SK-N-SH treated with all-trans-retinoic acid at 6 μM for 48 hours (cell line): Measurements from ENCODE around the gene INSIG2.

ENCODE experiments used
- ATAC-seq: fragments of 200-7000 bp; cut with Tn5 transposase; 3 replicates; pipeline ENCODE4 v1.9.1; 2020; ENCODE audit warnings: mild to moderate bottlenecking, moderate library complexity
- ARNTL ChIP-seq: fragments of 450-650 bp; formaldehyde crosslinking; IDR thresholded peaks from 2 replicates; pipeline ENCODE4 v1.5.0; 2020; ENCODE audit warnings: low read depth, mild to moderate bottlenecking, moderate library complexity, borderline replicate concordance
- BACH2 ChIP-seq: fragments of 250-450 bp; sonication (Bioruptor Pico); IDR thresholded peaks from 2 replicates; pipeline ENCODE4 v1.9.0; 2021; ENCODE audit warnings: mild to moderate bottlenecking, borderline replicate concordance
- CREB5 ChIP-seq: fragments of 250-450 bp; sonication (Bioruptor Pico); IDR thresholded peaks from 2 replicates; pipeline ENCODE4 v1.5.1; 2020; ENCODE audit warnings: low read depth, mild to moderate bottlenecking, moderate library complexity
- CSDC2 ChIP-seq: fragments of 250-450 bp; sonication (Bioruptor Pico); IDR thresholded peaks from 2 replicates; pipeline ENCODE4 v1.5.0; 2020; ENCODE audit warnings: mild to moderate bottlenecking, moderate library complexity
- CSRNP3 ChIP-seq: fragments of 250-450 bp; sonication (Bioruptor Pico); IDR thresholded peaks from 2 replicates; pipeline ENCODE4 v1.5.1; 2021; ENCODE audit warnings: mild to moderate bottlenecking, moderate library complexity
- GLIS3 ChIP-seq: fragments of 250-450 bp; sonication (Bioruptor Pico); IDR thresholded peaks from 2 replicates; pipeline ENCODE4 v1.5.0; 2020; ENCODE audit warnings: mild to moderate bottlenecking, moderate library complexity
- ISL1 ChIP-seq: fragments of 250-450 bp; sonication (Bioruptor Pico); IDR thresholded peaks from 2 replicates; pipeline ENCODE4 v2.1.2; 2022; ENCODE audit warnings: mild to moderate bottlenecking, moderate library complexity
- OSR1 ChIP-seq: fragments of 250-450 bp; sonication (Bioruptor Pico); IDR thresholded peaks from 2 replicates; pipeline ENCODE4 v1.8.0; 2022; ENCODE audit warnings: moderate library complexity, mild to moderate bottlenecking, inconsistent platforms
- PATZ1 ChIP-seq: fragments of 250-450 bp; sonication (Bioruptor Pico); IDR thresholded peaks from 2 replicates; pipeline ENCODE4 v1.8.0; 2020; ENCODE audit warnings: mild to moderate bottlenecking, moderate library complexity, borderline replicate concordance
- POU6F1 ChIP-seq: fragments of 250-450 bp; sonication (Bioruptor Pico); IDR thresholded peaks from 2 replicates; pipeline ENCODE4 v1.8.0; 2021; ENCODE audit warnings: low read depth, mild to moderate bottlenecking, moderate library complexity, borderline replicate concordance
- RARB ChIP-seq: fragments of 250-450 bp; sonication (Bioruptor Pico); IDR thresholded peaks from 2 replicates; pipeline ENCODE4 v1.8.0; 2021; ENCODE audit warnings: mild to moderate bottlenecking, moderate library complexity
- SNAI2 ChIP-seq: fragments of 250-450 bp; sonication (Bioruptor Pico); IDR thresholded peaks from 2 replicates; pipeline ENCODE4 v1.5.0; 2020; ENCODE audit warnings: mild to moderate bottlenecking, moderate library complexity
- TCF4 ChIP-seq: fragments of 250-450 bp; sonication (Bioruptor Pico); IDR thresholded peaks from 2 replicates; pipeline ENCODE4 v1.8.0; 2021; ENCODE audit warnings: mild to moderate bottlenecking, moderate library complexity, borderline replicate concordance
- TOX ChIP-seq: fragments of 250-450 bp; sonication (Bioruptor Pico); IDR thresholded peaks from 2 replicates; pipeline ENCODE4 v1.8.0; 2021; ENCODE audit warnings: mild to moderate bottlenecking, moderate library complexity, borderline replicate concordance
- ZFP3 ChIP-seq: fragments of 250-450 bp; sonication (Bioruptor Pico); IDR thresholded peaks from 2 replicates; pipeline ENCODE4 v1.5.0; 2020; ENCODE audit warnings: mild to moderate bottlenecking, moderate library complexity
- ZNF565 ChIP-seq: fragments of 450-650 bp; formaldehyde crosslinking; conservative IDR thresholded peaks from 2 replicates; pipeline ENCODE4 v1.5.0; 2020; ENCODE audit warnings: low read depth, mild to moderate bottlenecking, moderate library complexity
- ZNF70 ChIP-seq: fragments of 450-650 bp; formaldehyde crosslinking; IDR thresholded peaks from 2 replicates; pipeline ENCODE4 v1.5.0; 2020; ENCODE audit warnings: mild to moderate bottlenecking, moderate library complexity
- ZNF8 ChIP-seq: fragments of 450-650 bp; formaldehyde crosslinking; IDR thresholded peaks from 2 replicates; pipeline ENCODE4 v1.5.0; 2020; ENCODE audit warnings: mild to moderate bottlenecking, moderate library complexity

INSIG2 gene

GRCh38 chr2:118154176-118154575, 65.9 kb downstream of the INSIG2 start:
- ATAC-seq, result no peak
- TF ChIP-seq POU6F1 (CRISPR knock-in tag), result no peak
- TF ChIP-seq ARNTL (CRISPR knock-in tag), result no peak
- no peak for TF ChIP-seq TCF4 (CRISPR knock-in tag)
- TF ChIP-seq SNAI2 (CRISPR knock-in tag), result no peak
- TF ChIP-seq ZNF70 (CRISPR knock-in tag), result no peak
- TF ChIP-seq ZNF565 (CRISPR knock-in tag), result no peak
- TF ChIP-seq GLIS3 (CRISPR knock-in tag), result no peak
- no peak for TF ChIP-seq BACH2 (CRISPR knock-in tag)
- TF ChIP-seq ZFP3 (CRISPR knock-in tag), result no peak
- TF ChIP-seq CSRNP3 (CRISPR knock-in tag), result no peak
- TF ChIP-seq CSDC2, result no peak
- no peak for TF ChIP-seq ISL1 (CRISPR knock-in tag)
- no peak for TF ChIP-seq RARB
- no peak for TF ChIP-seq PATZ1
- TF ChIP-seq OSR1 (CRISPR knock-in tag), result no peak
- TF ChIP-seq ZNF8 (CRISPR knock-in tag), result no peak
- no peak for TF ChIP-seq CREB5 (CRISPR knock-in tag)
- no peak for TF ChIP-seq TOX (CRISPR knock-in tag)
